HCT116 (cell line): ENCODE measurements around the gene SLC6A13. TPM values are rescaled to one million over a fixed set of nuclear protein-coding genes. Genes with fewer than 3 reads are reported as not detected.

Experiments
- ATAC-seq: fragments of 200-7000 bp; cut with Tn5 transposase; 2 replicates; pipeline ENCODE4 v1.9.1; 2020; ENCODE audit warnings: mild to moderate bottlenecking, moderate library complexity
- BruUV-seq: library from RNA; stranded (reverse); fragments of 400-500 nt; replicated peaks from 2 replicates; lab custom pipeline; 2021; lab: Mats Ljungman, UMichigan
- CTCF ChIA-PET: fragments of 300-600 bp; sonication (Branson Sonifier 250); formaldehyde crosslinking; loops from one replicate; lab custom pipeline; 2021; ENCODE audit warnings: antibody characterized with exemption; lab: Charles Lee
- POLR2A ChIA-PET: fragments of 300-600, 350-600 bp; sonication (Branson Sonifier 250); formaldehyde crosslinking; loops from one replicate; lab custom pipeline; 2021; ENCODE audit warnings: antibody characterized with exemption; lab: Charles Lee
- RAD21 ChIA-PET, 2 experiments: fragments of 300-600 bp; sonication (Branson Sonifier 250); formaldehyde crosslinking; loops; one replicate each; lab custom pipeline; 2023; ENCODE audit warnings: low total read pairs in 2 of 2; ENCODE audit not compliant: uncharacterized antibody in 2 of 2, unreplicated experiment in 2 of 2, low non-redundant PET in 1 of 2; lab: Charles Lee
- DNase-seq: peaks from one replicate; pipeline ENCODE4 v3.0.0-alpha.2; 2010; ENCODE audit warnings: low read depth, low spot score
- H2AFZ ChIP-seq: fragments of 200-600 bp; shearing (Covaris generic), sonication (generic); 2 replicates; pipeline ENCODE4 v1.6.1; 2017; ENCODE audit warnings: low read depth, mixed run types, mixed read lengths, antibody characterized with exemption, low read length; ENCODE audit not compliant: poor library complexity, severe bottlenecking
- H3K27ac ChIP-seq: 2 replicates; pipeline ENCODE4 v1.5.1; 2012; ENCODE audit warnings: low read depth, low read length
- H3K27me3 ChIP-seq: fragments of 200-600 bp; sonication (generic); 2 replicates; pipeline ENCODE4 v1.6.1; 2016; ENCODE audit warnings: mixed run types, low read length, mixed read lengths; ENCODE audit not compliant: insufficient read depth
- H3K36me3 ChIP-seq, 2 experiments: fragments of 200-500 bp in 1 of 2; fragments of 200-600 bp in 1 of 2; sonication (Bioruptor generic) in 1 of 2; sonication (generic) in 1 of 2; 2 replicates each; pipeline versions ENCODE4 v1.5.1 to v1.6.1; 2014 to 2016; ENCODE audit warnings: low read length in 2 of 2, inconsistent platforms in 1 of 2, mixed read lengths in 1 of 2, mixed run types in 1 of 2; ENCODE audit not compliant: insufficient read depth in 2 of 2, control insufficient read depth in 1 of 2
- H3K4me1 ChIP-seq, 2 experiments: fragments of 200-600 bp in 1 of 2; sonication (generic) in 1 of 2; 2 replicates each; pipeline versions ENCODE4 v1.5.1 to v1.6.1; 2012 to 2017; ENCODE audit warnings: low read length in 2 of 2, inconsistent platforms in 1 of 2, mild to moderate bottlenecking in 1 of 2, mixed read lengths in 1 of 2, mixed run types in 1 of 2, moderate library complexity in 1 of 2; ENCODE audit not compliant: insufficient read depth in 2 of 2, control insufficient read depth in 1 of 2
- H3K4me2 ChIP-seq: fragments of 200-600 bp; sonication (generic); 2 replicates; pipeline ENCODE4 v1.6.1; 2017; ENCODE audit warnings: mixed run types, low read length, mixed read lengths
- H3K4me3 ChIP-seq, 2 experiments: fragments of 200-600 bp in 1 of 2; sonication (generic) in 1 of 2; replicated peaks in 1 of 2; 2 replicates each; pipeline ENCODE4 v1.5.1; 2011 to 2016; ENCODE audit warnings: low read length in 2 of 2, control low read depth in 1 of 2, low read depth in 1 of 2, mild to moderate bottlenecking in 1 of 2, mixed read lengths in 1 of 2, mixed run types in 1 of 2
- H3K79me2 ChIP-seq: fragments of 200-600 bp; sonication (generic); 2 replicates; pipeline ENCODE4 v1.6.1; 2017; ENCODE audit warnings: mild to moderate bottlenecking, mixed run types, low read length, moderate library complexity, mixed read lengths; ENCODE audit not compliant: insufficient read depth
- H3K9ac ChIP-seq: fragments of 200-600 bp; sonication (generic); 2 replicates; pipeline ENCODE4 v1.6.1; 2016; ENCODE audit warnings: low read length, mixed read lengths
- H3K9me2 ChIP-seq: fragments of 200-600 bp; sonication (generic), shearing (Covaris generic); 2 replicates; pipeline ENCODE4 v1.6.1; 2017; ENCODE audit warnings: mixed run types, mild to moderate bottlenecking, moderate library complexity; ENCODE audit not compliant: insufficient read depth
- H3K9me3 ChIP-seq, 2 experiments: fragments of 200-500 bp in 1 of 2; fragments of 200-600 bp in 1 of 2; sonication (Bioruptor generic) in 1 of 2; sonication (generic) in 1 of 2; 2 replicates each; pipeline ENCODE4 v1.6.1; 2014 to 2017; ENCODE audit warnings: low read length in 2 of 2, mixed read lengths in 2 of 2, inconsistent platforms in 1 of 2, low read depth in 1 of 2, mild to moderate bottlenecking in 1 of 2, mixed run types in 1 of 2, moderate library complexity in 1 of 2; ENCODE audit not compliant: control insufficient read depth in 1 of 2, insufficient read depth in 1 of 2
- H4K20me1 ChIP-seq: fragments of 200-600 bp; sonication (generic), shearing (Covaris generic); 2 replicates; pipeline ENCODE4 v1.6.1; 2017; ENCODE audit warnings: mixed run types, mild to moderate bottlenecking, moderate library complexity; ENCODE audit not compliant: insufficient read depth
- CBX3 ChIP-seq: IDR thresholded peaks from 2 replicates; pipeline ENCODE4 v1.6.1; 2012; ENCODE audit warnings: low read depth
- EGR1 ChIP-seq: IDR thresholded peaks from 2 replicates; pipeline ENCODE4 v1.6.1; 2012; ENCODE audit warnings: low read depth
- ELF1 ChIP-seq: IDR thresholded peaks from 2 replicates; pipeline ENCODE4 v1.6.1; 2012; ENCODE audit warnings: low read depth, borderline replicate concordance
- EZH2 ChIP-seq: fragments of 200-600 bp; sonication (generic); IDR thresholded peaks from 2 replicates; pipeline ENCODE4 v1.6.1; 2017; ENCODE audit warnings: antibody characterized with exemption, mixed run types
- EZH2phosphoT487 ChIP-seq: fragments of 200-600 bp; IDR thresholded peaks from 2 replicates; pipeline ENCODE4 v1.6.1; 2018; ENCODE audit warnings: antibody characterized with exemption, borderline replicate concordance
- FOSL1 ChIP-seq: IDR thresholded peaks from 2 replicates; pipeline ENCODE4 v1.6.1; 2012; ENCODE audit warnings: low read depth
- POLR2A ChIP-seq: IDR thresholded peaks from 2 replicates; pipeline ENCODE4 v1.7.0; 2011; ENCODE audit warnings: borderline replicate concordance; ENCODE audit not compliant: insufficient read depth, insufficient read length; ENCODE audit errors: extremely low read depth
- POLR2AphosphoS5 ChIP-seq: IDR thresholded peaks from 2 replicates; pipeline ENCODE4 v1.6.1; 2011; ENCODE audit warnings: mild to moderate bottlenecking, low read depth, low read length, moderate library complexity
- SIN3A ChIP-seq: IDR thresholded peaks from 2 replicates; pipeline ENCODE4 v1.6.1; 2012; ENCODE audit warnings: low read depth
- SRF ChIP-seq: IDR thresholded peaks from 2 replicates; pipeline ENCODE4 v1.6.1; 2012; ENCODE audit warnings: low read depth
- TCF7L2 ChIP-seq: IDR thresholded peaks from 2 replicates; pipeline ENCODE4 v1.7.0; 2011; ENCODE audit warnings: borderline replicate concordance, inconsistent platforms; ENCODE audit not compliant: insufficient read depth, insufficient read length; ENCODE audit errors: extremely low read depth
- ZFX ChIP-seq: fragments of 450-650 bp; IDR thresholded peaks from 2 replicates; pipeline ENCODE4 v1.6.1; 2017
- intact Hi-C: fragments of 100-400 bp; cut with micrococcal nuclease; formaldehyde crosslinking; loops from 2 replicates; pipeline ENCODE4 v1.10.0; 2022
- total RNA-seq: library from RNA; stranded (reverse); gene quantifications from one replicate; pipeline ENCODE4 v1.2.1, GENCODE V29; 2021; ENCODE audit not compliant: unreplicated experiment
- TF ChIP-seq, protein P1 (sequence below): IDR thresholded peaks from 2 replicates; pipeline ENCODE4 v1.6.1; 2011; ENCODE audit warnings: mild to moderate bottlenecking, low read length, moderate library complexity; ENCODE audit not compliant: insufficient replicate concordance; ENCODE audit errors: extremely low read depth
- TF ChIP-seq, protein P2 (sequence below): IDR thresholded peaks from 2 replicates; pipeline ENCODE4 v1.6.1; 2012
- TF ChIP-seq, protein P3 (sequence below): IDR thresholded peaks from 2 replicates; pipeline ENCODE4 v1.6.1; 2012
- TF ChIP-seq, protein P4 (sequence below), 3 experiments: fragments of 200-600 bp in 1 of 3; sonication (generic) in 1 of 3; IDR thresholded peaks in 2 of 3; conservative IDR thresholded peaks in 1 of 3; 2 replicates each; pipeline ENCODE4 v1.5.1; 2012 to 2017; ENCODE audit warnings: low read depth in 2 of 3, low read length in 2 of 3, antibody characterized with exemption in 1 of 3, borderline replicate concordance in 1 of 3, control low read depth in 1 of 3, mild to moderate bottlenecking in 1 of 3, mixed read lengths in 1 of 3, mixed run types in 1 of 3, moderate library complexity in 1 of 3; ENCODE audit not compliant: insufficient read depth in 1 of 3

Gene SLC6A13
- total RNA-seq, 1 experiment from 2014 or later = 0.39 TPM

DNA sequence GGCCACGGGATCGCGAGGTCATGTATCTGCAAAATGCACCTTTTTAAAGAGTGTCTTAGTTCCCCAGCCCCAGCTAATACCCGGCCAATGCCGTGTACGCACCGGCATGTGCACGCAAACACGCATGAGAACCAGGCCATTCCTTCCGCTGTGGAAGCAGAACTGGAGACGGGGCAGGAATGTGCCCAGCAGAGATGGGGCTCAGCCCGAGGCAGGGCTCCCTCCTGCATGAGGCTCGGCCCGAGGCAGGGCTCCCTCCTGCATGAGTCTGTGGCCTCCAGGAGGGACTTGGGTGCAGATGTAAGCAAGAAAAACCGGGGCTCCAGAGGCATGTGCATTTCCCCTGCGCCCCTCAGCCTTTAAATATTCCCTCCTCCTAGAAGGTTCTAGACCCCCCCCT lies 86.9 kb downstream of the SLC6A13 start:
- ChIA-PET CTCF (no interaction called here), POLR2A (interaction anchor here (1.3 kb wide), 1 partner anchor 12 kb away, joined by 3 read pairs; no protein-coding TSS in a partner anchor), RAD21 (no interaction called here)
- Histone ChIP-seq H3K4me2 (peak overlapping the region; percentile 83), H4K20me1 (no peaks in the 10 kb centered on the region), H3K27ac (no peak overlapping the region), H3K36me3 (no peaks in the 10 kb centered on the region), H3K4me3 (no peak overlapping the region), H2AFZ (no peak overlapping the region), H3K9me2 (no peaks in the 10 kb centered on the region), H3K27me3 (no peaks in the 10 kb centered on the region), H3K79me2 (no peaks in the 10 kb centered on the region), H3K9ac (no peak overlapping the region), H3K9me3 (no peaks in the 10 kb centered on the region), H3K4me1 (peaks cover 9 to 40% of the 10 kb centered on the region in 2 experiments; a peak in 3 of 4 replicates)
- intact Hi-C loops = no loop called here
- ATAC-seq (no peak), DNase-seq (no peak)
- TF ChIP-seq TCF7L2 (no peak), ZFX (no peak), SIN3A (no peak), POLR2AphosphoS5 (no peak)
- BruUV-seq = no TSS peak

DNA sequence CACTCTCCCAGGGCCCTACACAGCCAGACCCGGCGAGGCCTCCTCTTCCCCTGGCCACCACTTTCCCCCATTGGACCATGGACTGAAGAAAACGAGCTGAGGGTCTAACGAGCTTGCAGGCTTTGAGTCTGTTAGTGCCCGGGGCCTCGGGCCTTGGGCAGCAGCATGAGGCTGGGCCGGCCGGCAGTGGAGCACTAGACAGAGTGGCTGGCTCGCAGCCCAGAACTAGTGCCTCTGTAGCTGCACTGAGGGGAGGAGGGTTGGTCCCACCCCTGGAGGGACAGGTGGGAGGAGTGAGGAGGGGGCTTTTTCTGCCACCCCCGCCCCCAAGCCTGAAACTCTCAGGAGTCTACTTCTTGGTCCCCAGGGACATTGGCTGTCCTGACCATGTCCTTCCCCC lies 87.4 kb downstream of the SLC6A13 start:
- no peaks in the 10 kb centered on the region for H3K79me2 ChIP-seq
- H3K9ac ChIP-seq = no peak overlapping the region
- TF ChIP-seq EZH2phosphoT487 (no peak), CBX3 (no peak), POLR2A (no peak), POLR2AphosphoS5 (no peak), TCF7L2 (no peak), EGR1 (no peak), ZFX (no peak), ELF1 (no peak), SRF (no peak), EZH2 (no peak), SIN3A (no peak), FOSL1 (no peak)
- TF ChIP-seq, protein P1, sequence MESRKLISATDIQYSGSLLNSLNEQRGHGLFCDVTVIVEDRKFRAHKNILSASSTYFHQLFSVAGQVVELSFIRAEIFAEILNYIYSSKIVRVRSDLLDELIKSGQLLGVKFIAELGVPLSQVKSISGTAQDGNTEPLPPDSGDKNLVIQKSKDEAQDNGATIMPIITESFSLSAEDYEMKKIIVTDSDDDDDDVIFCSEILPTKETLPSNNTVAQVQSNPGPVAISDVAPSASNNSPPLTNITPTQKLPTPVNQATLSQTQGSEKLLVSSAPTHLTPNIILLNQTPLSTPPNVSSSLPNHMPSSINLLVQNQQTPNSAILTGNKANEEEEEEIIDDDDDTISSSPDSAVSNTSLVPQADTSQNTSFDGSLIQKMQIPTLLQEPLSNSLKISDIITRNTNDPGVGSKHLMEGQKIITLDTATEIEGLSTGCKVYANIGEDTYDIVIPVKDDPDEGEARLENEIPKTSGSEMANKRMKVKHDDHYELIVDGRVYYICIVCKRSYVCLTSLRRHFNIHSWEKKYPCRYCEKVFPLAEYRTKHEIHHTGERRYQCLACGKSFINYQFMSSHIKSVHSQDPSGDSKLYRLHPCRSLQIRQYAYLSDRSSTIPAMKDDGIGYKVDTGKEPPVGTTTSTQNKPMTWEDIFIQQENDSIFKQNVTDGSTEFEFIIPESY = no peak
- TF ChIP-seq, protein P2, sequence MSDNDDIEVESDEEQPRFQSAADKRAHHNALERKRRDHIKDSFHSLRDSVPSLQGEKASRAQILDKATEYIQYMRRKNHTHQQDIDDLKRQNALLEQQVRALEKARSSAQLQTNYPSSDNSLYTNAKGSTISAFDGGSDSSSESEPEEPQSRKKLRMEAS = no peak
- TF ChIP-seq, protein P3, sequence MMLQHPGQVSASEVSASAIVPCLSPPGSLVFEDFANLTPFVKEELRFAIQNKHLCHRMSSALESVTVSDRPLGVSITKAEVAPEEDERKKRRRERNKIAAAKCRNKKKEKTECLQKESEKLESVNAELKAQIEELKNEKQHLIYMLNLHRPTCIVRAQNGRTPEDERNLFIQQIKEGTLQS = no peak
- TF ChIP-seq, protein P4, sequence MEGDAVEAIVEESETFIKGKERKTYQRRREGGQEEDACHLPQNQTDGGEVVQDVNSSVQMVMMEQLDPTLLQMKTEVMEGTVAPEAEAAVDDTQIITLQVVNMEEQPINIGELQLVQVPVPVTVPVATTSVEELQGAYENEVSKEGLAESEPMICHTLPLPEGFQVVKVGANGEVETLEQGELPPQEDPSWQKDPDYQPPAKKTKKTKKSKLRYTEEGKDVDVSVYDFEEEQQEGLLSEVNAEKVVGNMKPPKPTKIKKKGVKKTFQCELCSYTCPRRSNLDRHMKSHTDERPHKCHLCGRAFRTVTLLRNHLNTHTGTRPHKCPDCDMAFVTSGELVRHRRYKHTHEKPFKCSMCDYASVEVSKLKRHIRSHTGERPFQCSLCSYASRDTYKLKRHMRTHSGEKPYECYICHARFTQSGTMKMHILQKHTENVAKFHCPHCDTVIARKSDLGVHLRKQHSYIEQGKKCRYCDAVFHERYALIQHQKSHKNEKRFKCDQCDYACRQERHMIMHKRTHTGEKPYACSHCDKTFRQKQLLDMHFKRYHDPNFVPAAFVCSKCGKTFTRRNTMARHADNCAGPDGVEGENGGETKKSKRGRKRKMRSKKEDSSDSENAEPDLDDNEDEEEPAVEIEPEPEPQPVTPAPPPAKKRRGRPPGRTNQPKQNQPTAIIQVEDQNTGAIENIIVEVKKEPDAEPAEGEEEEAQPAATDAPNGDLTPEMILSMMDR (IDR thresholded peaks at IDR 0.05 in 2 of 3, conservative IDR thresholded peaks at IDR 0.05 in 1 of 3; ENCODE audit: borderline replicate concordance in 1 of 3, insufficient read depth in 1 of 3, low read depth in 2 of 3, low read length in 2 of 3) = no peak
- no peaks in the 10 kb centered on the region for H3K9me3 ChIP-seq
- H3K9me2 ChIP-seq = no peaks in the 10 kb centered on the region
- H3K4me3 ChIP-seq = no peak overlapping the region
- ATAC-seq (no peak), DNase-seq (no peak)
- peaks cover 9 to 40% of the 10 kb centered on the region in 2 experiments; a peak in 3 of 4 replicates for H3K4me1 ChIP-seq
- ChIA-PET RAD21 (no interaction called here), CTCF (no interaction called here), POLR2A (no interaction called here)
- H3K27me3 ChIP-seq = no peaks in the 10 kb centered on the region
- no peaks in the 10 kb centered on the region for H3K36me3 ChIP-seq
- H2AFZ ChIP-seq = no peak overlapping the region
- no peak overlapping the region for H3K27ac ChIP-seq
- BruUV-seq = no TSS peak
- H3K4me2 ChIP-seq = no peak overlapping the region
- intact Hi-C loops = no loop called here
- no peaks in the 10 kb centered on the region for H4K20me1 ChIP-seq
